ENCODE data around the gene CHRNA5.

GRCh38 chr15:78614021-78614420 lies 48.7 kb downstream of the CHRNA5 start:
- TF ChIP-seq GATA3 (IDR thresholded peaks at IDR 0.05; ENCODE audit: low read depth, low read length), result no peak
- no peak for TF ChIP-seq GATA2 (IDR thresholded peaks at IDR 0.05; ENCODE audit: low read depth, low read length)
